HepG2 (cell line): Measurements from ENCODE around the gene NDUFV1. TPM values are rescaled to one million over a fixed set of nuclear protein-coding genes. Genes with fewer than 3 reads are reported as not detected.

Experiments used
- ASH2L ChIP-seq: fragments of 300-600, 200-600 bp; sonication (generic); IDR thresholded peaks from 2 replicates; pipeline ENCODE4 v1.7.0; 2017; ENCODE audit warnings: low read depth, mild to moderate bottlenecking, moderate library complexity, mixed read lengths, low read length; ENCODE audit not compliant: insufficient read length
- CTCF ChIP-seq: sonication (generic); formaldehyde crosslinking; IDR thresholded peaks from 2 replicates; pipeline ENCODE4 v1.5.0; 2020; ENCODE audit warnings: mild to moderate bottlenecking, missing genetic modification reagents, moderate library complexity
- GZF1 ChIP-seq: sonication (generic); formaldehyde crosslinking; IDR thresholded peaks from 2 replicates; pipeline ENCODE4 v1.5.1; 2020; ENCODE audit warnings: mild to moderate bottlenecking, missing genetic modification reagents
- HES4 ChIP-seq: sonication (generic); formaldehyde crosslinking; IDR thresholded peaks from 2 replicates; pipeline ENCODE4 v1.9.0; 2021; ENCODE audit warnings: mild to moderate bottlenecking, missing genetic modification reagents, borderline replicate concordance
- HNRNPUL1 ChIP-seq: fragments of 200-400 bp; formaldehyde crosslinking; IDR thresholded peaks from 2 replicates; pipeline ENCODE4 v1.6.1; 2017; ENCODE audit warnings: low read depth, mild to moderate bottlenecking, low read length, moderate library complexity
- KAT7 ChIP-seq: IDR thresholded peaks from 2 replicates; pipeline ENCODE4 v1.6.1; 2018; ENCODE audit warnings: borderline replicate concordance, missing compliant biosample characterization
- MATR3 ChIP-seq: sonication (generic); formaldehyde crosslinking; IDR thresholded peaks from 2 replicates; pipeline ENCODE4 v1.4.0; 2020; ENCODE audit warnings: missing genetic modification reagents
- POLR2AphosphoS5 ChIP-seq: IDR thresholded peaks from 2 replicates; pipeline ENCODE4 v1.6.1; 2012; ENCODE audit warnings: low read depth, low read length
- RXRB ChIP-seq: IDR thresholded peaks from 2 replicates; pipeline ENCODE4 v1.6.1; 2016; ENCODE audit warnings: borderline replicate concordance, missing genetic modification reagents, missing compliant biosample characterization
- ZBTB39 ChIP-seq: sonication (generic); formaldehyde crosslinking; IDR thresholded peaks from 2 replicates; pipeline ENCODE4 v1.5.0; 2020; ENCODE audit warnings: missing genetic modification reagents
- ZFP36 ChIP-seq: fragments of 150-350 bp; IDR thresholded peaks from 2 replicates; pipeline ENCODE4 v1.6.1; 2018; ENCODE audit warnings: borderline replicate concordance, low read length, low read depth; ENCODE audit not compliant: partially characterized antibody
- ZNF121 ChIP-seq: sonication (generic); formaldehyde crosslinking; IDR thresholded peaks from 2 replicates; pipeline ENCODE4 v1.5.0; 2020; ENCODE audit warnings: mild to moderate bottlenecking, missing genetic modification reagents
- ZNF24 ChIP-seq: fragments of 450-650 bp; IDR thresholded peaks from 2 replicates; pipeline ENCODE4 v1.6.1; 2017; ENCODE audit warnings: antibody characterized with exemption, mild to moderate bottlenecking
- ZNF260 ChIP-seq: sonication (generic); formaldehyde crosslinking; IDR thresholded peaks from 2 replicates; pipeline ENCODE4 v1.4.0; 2020; ENCODE audit warnings: missing genetic modification reagents, low read depth, mild to moderate bottlenecking, borderline replicate concordance
- ZNF44 ChIP-seq: sonication (generic); formaldehyde crosslinking; IDR thresholded peaks from 2 replicates; pipeline ENCODE4 v1.5.1; 2020; ENCODE audit warnings: mild to moderate bottlenecking, missing genetic modification reagents
- ZNF501 ChIP-seq: sonication (generic); formaldehyde crosslinking; IDR thresholded peaks from 2 replicates; pipeline ENCODE4 v1.5.1; 2020; ENCODE audit warnings: mild to moderate bottlenecking, moderate library complexity, missing genetic modification reagents
- ZNF768 ChIP-seq: sonication (generic); formaldehyde crosslinking; IDR thresholded peaks from 2 replicates; pipeline ENCODE4 v1.4.0; 2020; ENCODE audit warnings: missing genetic modification reagents
- polyA plus RNA-seq, 8 experiments: library from polyadenylated mRNA; depleted of rRNA in 3 of 8; stranded (reverse) in 7 of 8; unstranded in 1 of 8; fragments of >200 nt; fragmentation: Illumina TruSeq in 4 of 8; extraction: Trizol in 4 of 8; gene quantifications; 2 replicates each; pipeline versions ENCODE4 v1.2.1 to v1.2.3, GENCODE V29; 2011 to 2016; ENCODE audit warnings: low read depth in 4 of 8, missing spikeins in 1 of 8, mixed read lengths in 1 of 8; ENCODE audit not compliant: insufficient read depth in 1 of 8
- total RNA-seq, 5 experiments: library from RNA; depleted of rRNA; stranded (reverse); fragments of >200 nt; fragmentation: Illumina TruSeq; extraction: Trizol; gene quantifications; 2 replicates each; pipeline ENCODE4 v1.2.3, GENCODE V29; 2016; ENCODE audit warnings: low read depth in 1 of 5
- TF ChIP-seq, protein P1 (sequence below), 2 experiments: sonication (generic) in 1 of 2; formaldehyde crosslinking in 1 of 2; IDR thresholded peaks; 2 replicates each; pipeline versions ENCODE4 v1.4.0 to v1.6.1; 2018 to 2020; ENCODE audit warnings: missing genetic modification reagents in 2 of 2, borderline replicate concordance in 1 of 2, low read depth in 1 of 2, mild to moderate bottlenecking in 1 of 2, missing biosample characterization in 1 of 2
- TF ChIP-seq, protein P2 (sequence below): sonication (generic); formaldehyde crosslinking; IDR thresholded peaks from 2 replicates; pipeline ENCODE4 v1.8.0; 2022; ENCODE audit warnings: mild to moderate bottlenecking, missing genetic modification reagents, moderate library complexity
- TF ChIP-seq, protein P3 (sequence below): sonication (generic); formaldehyde crosslinking; IDR thresholded peaks from 2 replicates; pipeline ENCODE4 v1.5.0; 2020; ENCODE audit warnings: mild to moderate bottlenecking, low read depth, missing genetic modification reagents, borderline replicate concordance

NDUFV1 gene
- total and polyA plus RNA-seq, 2 of the 13 experiments (the other 11 are each of a cell fraction or from before 2014, with no cell fraction given): 88.9 to 137 TPM

GRCh38 chr11:67632175-67632981, 25.6 kb downstream of the NDUFV1 start (continued):
- TF ChIP-seq ZBTB39 (CRISPR knock-in tag): no peak
- TF ChIP-seq, protein P1, sequence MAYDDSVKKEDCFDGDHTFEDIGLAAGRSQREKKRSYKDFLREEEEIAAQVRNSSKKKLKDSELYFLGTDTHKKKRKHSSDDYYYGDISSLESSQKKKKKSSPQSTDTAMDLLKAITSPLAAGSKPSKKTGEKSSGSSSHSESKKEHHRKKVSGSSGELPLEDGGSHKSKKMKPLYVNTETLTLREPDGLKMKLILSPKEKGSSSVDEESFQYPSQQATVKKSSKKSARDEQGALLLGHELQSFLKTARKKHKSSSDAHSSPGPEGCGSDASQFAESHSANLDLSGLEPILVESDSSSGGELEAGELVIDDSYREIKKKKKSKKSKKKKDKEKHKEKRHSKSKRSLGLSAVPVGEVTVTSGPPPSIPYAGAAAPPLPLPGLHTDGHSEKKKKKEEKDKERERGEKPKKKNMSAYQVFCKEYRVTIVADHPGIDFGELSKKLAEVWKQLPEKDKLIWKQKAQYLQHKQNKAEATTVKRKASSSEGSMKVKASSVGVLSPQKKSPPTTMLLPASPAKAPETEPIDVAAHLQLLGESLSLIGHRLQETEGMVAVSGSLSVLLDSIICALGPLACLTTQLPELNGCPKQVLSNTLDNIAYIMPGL (CRISPR knock-in tag; IDR thresholded peaks at IDR 0.05; ENCODE audit: borderline replicate concordance in 1 of 2, low read depth in 1 of 2): peak in 1 of 2 experiments; percentile 70; a peak in 2 of 4 replicates
- no peak for TF ChIP-seq ZNF121 (CRISPR knock-in tag)
- TF ChIP-seq ZNF501 (CRISPR knock-in tag): no peak
- TF ChIP-seq KAT7 (CRISPR knock-in tag): no peak; the same call in 1 of the 2 replicates
- TF ChIP-seq MATR3 (CRISPR knock-in tag): no peak
- TF ChIP-seq ZNF768 (CRISPR knock-in tag): no peak
- TF ChIP-seq ZNF44 (CRISPR knock-in tag): no peak
- no peak for TF ChIP-seq HNRNPUL1
- no peak; the same call in 1 of the 2 replicates for TF ChIP-seq RXRB (CRISPR knock-in tag)
- peak; percentile 52; the same call in 1 of the 2 replicates for TF ChIP-seq POLR2AphosphoS5
- TF ChIP-seq ASH2L: no peak
- TF ChIP-seq, protein P2, sequence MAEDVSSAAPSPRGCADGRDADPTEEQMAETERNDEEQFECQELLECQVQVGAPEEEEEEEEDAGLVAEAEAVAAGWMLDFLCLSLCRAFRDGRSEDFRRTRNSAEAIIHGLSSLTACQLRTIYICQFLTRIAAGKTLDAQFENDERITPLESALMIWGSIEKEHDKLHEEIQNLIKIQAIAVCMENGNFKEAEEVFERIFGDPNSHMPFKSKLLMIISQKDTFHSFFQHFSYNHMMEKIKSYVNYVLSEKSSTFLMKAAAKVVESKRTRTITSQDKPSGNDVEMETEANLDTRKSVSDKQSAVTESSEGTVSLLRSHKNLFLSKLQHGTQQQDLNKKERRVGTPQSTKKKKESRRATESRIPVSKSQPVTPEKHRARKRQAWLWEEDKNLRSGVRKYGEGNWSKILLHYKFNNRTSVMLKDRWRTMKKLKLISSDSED (CRISPR knock-in tag): no peak
- no peak for TF ChIP-seq ZNF260 (CRISPR knock-in tag)
- TF ChIP-seq HES4: no peak
- TF ChIP-seq ZNF24: no peak
- no peak for TF ChIP-seq CTCF (CRISPR knock-in tag)
- TF ChIP-seq GZF1: peak; percentile 82; the same call in 1 of the 2 replicates
- TF ChIP-seq, protein P3, sequence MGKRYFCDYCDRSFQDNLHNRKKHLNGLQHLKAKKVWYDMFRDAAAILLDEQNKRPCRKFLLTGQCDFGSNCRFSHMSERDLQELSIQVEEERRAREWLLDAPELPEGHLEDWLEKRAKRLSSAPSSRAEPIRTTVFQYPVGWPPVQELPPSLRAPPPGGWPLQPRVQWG: no peak
- no peak for TF ChIP-seq ZFP36
